Daoy (cell line): Measurements from ENCODE around the gene TRIOBP. TPM values are rescaled to one million over a fixed set of nuclear protein-coding genes. Genes with fewer than 3 reads are reported as not detected.

Experiments used
- DNase-seq: peaks from one replicate; pipeline ENCODE4 v3.0.0-alpha.2; 2015; ENCODE audit warnings: low read depth
- total RNA-seq: library from RNA; depleted of rRNA; stranded (reverse); fragments of >200 nt; shearing (Covaris generic); gene quantifications from 2 replicates; pipeline ENCODE4 v1.2.3, GENCODE V29; 2014

The TRIOBP gene
- total RNA-seq, 1 experiment from 2014 or later: 42.9 TPM

GRCh38 chr22:37749831-37750595 lies 53.2 kb downstream of the TRIOBP start:
- DNase-seq: peak; percentile 61

GRCh38 chr22:37750596-37751162 lies 53.8 kb downstream of the TRIOBP start:
- no peak for DNase-seq

- peak; percentile 43 for DNase-seq
Measured at GRCh38 chr22:37751449-37752188, 54.8 kb downstream of the TRIOBP start.

- DNase-seq: peak; percentile 97
Measured at GRCh38 chr22:37752189-37753087, 55.6 kb downstream of the TRIOBP start.

GRCh38 chr22:37753746-37754145 lies 56.9 kb downstream of the TRIOBP start:
- peak; percentile 42 for DNase-seq

GRCh38 chr22:37757663-37758062 lies 60.8 kb downstream of the TRIOBP start:
- no peak for DNase-seq

GRCh38 chr22:37758694-37759093 lies 61.8 kb downstream of the TRIOBP start:
- no peak for DNase-seq

- no peak for DNase-seq
Measured at GRCh38 chr22:37759281-37759680, 62.4 kb downstream of the TRIOBP start.

- DNase-seq: no peak
Measured at GRCh38 chr22:37760152-37760551, 63.3 kb downstream of the TRIOBP start.

- DNase-seq: no peak
Measured at GRCh38 chr22:37762389-37762836, 65.6 kb downstream of the TRIOBP start.

GRCh38 chr22:37763012-37763411 lies 66.2 kb downstream of the TRIOBP start:
- DNase-seq: no peak

- no peak for DNase-seq
Measured at GRCh38 chr22:37763652-37764051, 66.8 kb downstream of the TRIOBP start.

- DNase-seq: no peak
Measured at GRCh38 chr22:37764622-37765021, 67.8 kb downstream of the TRIOBP start.

GRCh38 chr22:37765498-37765897 lies 68.7 kb downstream of the TRIOBP start:
- DNase-seq: no peak

- no peak for DNase-seq
Measured at GRCh38 chr22:37765953-37766576, 69.2 kb downstream of the TRIOBP start.

- DNase-seq: no peak
Measured at GRCh38 chr22:37768273-37768672, 71.4 kb downstream of the TRIOBP start.

- no peak for DNase-seq
Measured at GRCh38 chr22:37769056-37769455, 72.2 kb downstream of the TRIOBP start.

- no peak for DNase-seq
Measured at GRCh38 chr22:37771081-37771480, 74.2 kb downstream of the TRIOBP start.

GRCh38 chr22:37771702-37772427 lies 75.0 kb downstream of the TRIOBP start:
- DNase-seq: no peak

GRCh38 chr22:37774728-37775127 lies 77.9 kb downstream of the TRIOBP start:
- no peak for DNase-seq
